GM18508 (cell line): Measurements from ENCODE around the gene RNASE4.
"Not testable (repeated sequence)": the region's sequence is repeated elsewhere in the genome, so short reads cannot be mapped to it uniquely, and the experiment has no call there.

Experiments used
- ATAC-seq: cut with Tn5 transposase; IDR thresholded peaks from one replicate; pipeline ENCODE4 v1.9.1; 2021; ENCODE audit warnings: moderate number of reproducible peaks; ENCODE audit not compliant: insufficient read depth, unreplicated experiment

The RNASE4 gene

GRCh38 chr14:20696764-20697163 is 12.4 kb downstream of the RNASE4 start:
- ATAC-seq, result no peak

- no peak for ATAC-seq
These were observed 13.1 kb downstream of the RNASE4 start for GRCh38 chr14:20697273-20698017.

GRCh38 chr14:20698018-20698329 is 13.6 kb downstream of the RNASE4 start:
- no peak for ATAC-seq

GRCh38 chr14:20698934-20699333 is 14.6 kb downstream of the RNASE4 start:
- ATAC-seq, result no peak

- ATAC-seq, result no peak
These were observed 15.6 kb downstream of the RNASE4 start for GRCh38 chr14:20699931-20700330.

GRCh38 chr14:20700965-20701364 is 16.6 kb downstream of the RNASE4 start:
- ATAC-seq, result not testable (repeated sequence)

GRCh38 chr14:20706657-20707355 is 22.4 kb downstream of the RNASE4 start:
- no peak for ATAC-seq

GRCh38 chr14:20707622-20708021 is 23.3 kb downstream of the RNASE4 start:
- ATAC-seq, result no peak

GRCh38 chr14:20711261-20711660 is 26.9 kb downstream of the RNASE4 start:
- no peak for ATAC-seq

GRCh38 chr14:20711685-20712084 is 27.3 kb downstream of the RNASE4 start:
- ATAC-seq, result no peak

- ATAC-seq, result no peak
These were observed 28.5 kb downstream of the RNASE4 start for GRCh38 chr14:20712904-20713303.

GRCh38 chr14:20714593-20715250 is 30.4 kb downstream of the RNASE4 start:
- no peak for ATAC-seq

- ATAC-seq, result no peak
These were observed 35.4 kb downstream of the RNASE4 start for GRCh38 chr14:20719777-20720176.

GRCh38 chr14:20720741-20721140 is 36.4 kb downstream of the RNASE4 start:
- ATAC-seq, result no peak

- no peak for ATAC-seq
These were observed 37.7 kb downstream of the RNASE4 start for GRCh38 chr14:20722016-20722415.

GRCh38 chr14:20723488-20723887 is 39.1 kb downstream of the RNASE4 start:
- no peak for ATAC-seq

- not testable (repeated sequence) for ATAC-seq
These were observed 41.8 kb downstream of the RNASE4 start for GRCh38 chr14:20726121-20726520.

- no peak for ATAC-seq
These were observed 42.2 kb downstream of the RNASE4 start for GRCh38 chr14:20726531-20726930.

GRCh38 chr14:20730891-20731290 is 46.5 kb downstream of the RNASE4 start:
- ATAC-seq, result no peak

GRCh38 chr14:20732477-20732876 is 48.1 kb downstream of the RNASE4 start:
- ATAC-seq, result no peak

- ATAC-seq, result no peak
These were observed 48.7 kb downstream of the RNASE4 start for GRCh38 chr14:20732979-20733635.
